HL-60 (cell line): ENCODE data around the gene CTBP2.

ENCODE experiments used
- DNase-seq, 2 experiments: peaks; one replicate each; pipeline ENCODE4 v3.0.0-alpha.2; 2010 to 2020; ENCODE audit warnings: low read depth in 1 of 2, low spot score in 1 of 2
- H3K27ac ChIP-seq: fragments of 250-450 bp; sonication (Bioruptor Pico); replicated peaks from 2 replicates; pipeline ENCODE4 v1.5.1; 2020; ENCODE audit warnings: mild to moderate bottlenecking, moderate library complexity
- H3K27me3 ChIP-seq: fragments of 250-450 bp; sonication (Bioruptor Pico); 2 replicates; pipeline ENCODE4 v1.5.1; 2021; ENCODE audit warnings: mild to moderate bottlenecking, moderate library complexity; ENCODE audit not compliant: insufficient read depth, poor library complexity, severe bottlenecking
- H3K4me3 ChIP-seq: replicated peaks from 2 replicates; pipeline ENCODE4 v1.5.1; 2011; ENCODE audit warnings: mild to moderate bottlenecking, control low read depth, low read length; ENCODE audit not compliant: insufficient read depth
- CTCF ChIP-seq: IDR thresholded peaks from one replicate; pipeline ENCODE4 v1.5.1; 2011; ENCODE audit warnings: low read length, control low read depth, inconsistent platforms; ENCODE audit not compliant: insufficient read depth
- GABPA ChIP-seq: IDR thresholded peaks from 2 replicates; pipeline ENCODE4 v1.6.1; 2012; ENCODE audit warnings: low read depth
- POLR2AphosphoS5 ChIP-seq: IDR thresholded peaks from 2 replicates; pipeline ENCODE4 v1.6.1; 2012; ENCODE audit warnings: low read depth
- REST ChIP-seq: IDR thresholded peaks from 2 replicates; pipeline ENCODE4 v1.6.1; 2012; ENCODE audit warnings: low read depth; ENCODE audit not compliant: insufficient replicate concordance
- SPI1 ChIP-seq: IDR thresholded peaks from 2 replicates; pipeline ENCODE4 v1.6.1; 2012; ENCODE audit warnings: low read depth, mild to moderate bottlenecking, borderline replicate concordance

CTBP2 gene

GRCh38 chr10:125043841-125044658 lies 116.3 kb downstream of the CTBP2 start:
- Histone ChIP-seq H3K4me3 (no peak overlapping the region), H3K27me3 (no peaks in the 10 kb centered on the region), H3K27ac (no peak overlapping the region)
- DNase-seq, result no peak
- TF ChIP-seq REST, result no peak
- no peak for TF ChIP-seq POLR2AphosphoS5
- no peak for TF ChIP-seq CTCF
- no peak for TF ChIP-seq GABPA
- TF ChIP-seq SPI1, result no peak

GRCh38 chr10:125041856-125042506 lies 118.4 kb downstream of the CTBP2 start:
- Histone ChIP-seq H3K4me3 (no peak overlapping the region), H3K27me3 (no peaks in the 10 kb centered on the region), H3K27ac (no peak overlapping the region)
- no peak for TF ChIP-seq CTCF
- no peak for TF ChIP-seq REST
- no peak for TF ChIP-seq GABPA
- TF ChIP-seq POLR2AphosphoS5, result no peak
- TF ChIP-seq SPI1, result no peak
- no peak for DNase-seq

GRCh38 chr10:125039354-125039769 lies 121.0 kb downstream of the CTBP2 start:
- DNase-seq, result no peak
- Histone ChIP-seq H3K4me3 (no peak overlapping the region), H3K27me3 (no peaks in the 10 kb centered on the region), H3K27ac (no peak overlapping the region)
- TF ChIP-seq GABPA, result no peak
- TF ChIP-seq POLR2AphosphoS5, result no peak
- no peak for TF ChIP-seq REST
- no peak for TF ChIP-seq CTCF
- no peak for TF ChIP-seq SPI1
